TTC549 (cell line): ENCODE results near the gene GRIK1.

ENCODE experiments used
- FAIRE-seq: peaks from 2 replicates; lab custom pipeline; 2012; peaks lifted over from hg19 to GRCh38; lab: Jason Lieb, UNC

GRIK1 gene

DNA sequence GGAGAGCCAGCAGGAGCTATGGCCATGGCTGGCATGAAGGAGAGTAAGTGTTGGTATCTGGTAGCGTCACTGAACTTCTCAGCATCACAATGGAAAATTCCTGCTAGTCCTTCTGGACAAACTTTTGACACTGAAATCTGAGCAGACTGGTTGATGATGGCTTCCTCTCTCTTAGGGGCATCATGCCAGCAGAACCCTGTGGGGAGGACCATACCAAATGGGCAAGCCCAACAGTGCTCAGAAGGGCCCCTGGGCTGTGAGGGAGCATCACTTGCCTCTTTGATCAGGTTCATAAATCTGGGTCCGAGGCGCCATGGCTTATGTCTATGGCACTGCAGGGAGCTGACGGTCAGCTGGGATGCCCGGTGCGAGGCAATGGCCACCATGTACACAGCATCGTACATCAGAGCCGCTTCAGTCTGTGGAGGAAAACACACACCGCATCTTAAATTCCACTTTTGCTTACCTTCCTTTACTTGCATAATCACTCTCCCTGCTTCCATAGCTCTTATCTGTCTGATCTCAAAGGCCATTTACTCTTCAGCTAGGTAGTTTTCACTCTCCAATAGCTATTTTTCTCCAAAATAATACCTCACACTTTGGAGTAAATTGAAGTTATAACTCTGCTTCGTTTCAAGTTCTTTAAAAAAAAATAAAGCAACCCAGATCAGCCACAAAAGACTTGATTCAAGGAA lies 297.1 kb downstream of the GRIK1 start:
- FAIRE-seq: no peak

DNA sequence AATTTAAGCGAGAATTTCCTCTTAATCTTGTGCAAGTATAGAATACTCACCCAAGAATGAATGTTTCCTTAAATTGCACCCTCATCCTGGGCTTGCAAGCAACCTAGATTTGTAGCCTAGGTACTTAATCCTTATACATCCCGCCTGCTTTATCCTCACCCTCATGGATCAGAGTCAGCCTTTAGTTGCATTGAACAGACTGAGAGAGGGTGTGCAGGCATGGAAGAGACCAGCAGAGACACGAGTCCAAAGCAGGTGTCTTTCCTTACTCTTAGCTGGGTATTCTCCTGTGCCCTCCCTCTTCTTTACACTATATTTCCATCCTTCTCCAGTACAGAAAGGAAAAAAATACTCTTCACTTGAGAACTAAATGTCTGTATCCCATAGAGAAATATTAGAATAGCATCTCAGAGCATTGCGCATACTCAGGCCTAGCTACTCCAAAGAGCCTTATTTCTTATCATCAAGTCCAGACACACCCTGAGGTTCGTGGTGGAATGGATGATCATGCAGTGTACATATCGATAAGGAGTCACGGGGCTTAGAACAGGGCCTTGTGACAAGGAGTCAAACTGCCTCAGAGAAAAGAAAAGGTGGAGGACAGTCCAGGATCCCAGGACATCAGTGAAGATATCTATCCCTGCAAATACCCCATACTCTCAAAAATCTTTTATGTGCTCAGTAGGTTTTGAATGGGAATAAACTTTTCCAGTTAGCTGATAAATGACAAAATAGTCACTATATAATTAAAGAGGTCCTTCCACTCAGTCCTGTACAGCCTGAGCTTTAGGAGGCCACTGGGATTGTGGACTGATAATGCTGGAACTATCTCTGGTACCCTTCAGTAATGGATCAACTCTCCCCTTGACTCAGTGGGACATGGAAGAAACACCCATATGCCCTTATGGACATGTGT lies 297.9 kb downstream of the GRIK1 start:
- no peak for FAIRE-seq

DNA sequence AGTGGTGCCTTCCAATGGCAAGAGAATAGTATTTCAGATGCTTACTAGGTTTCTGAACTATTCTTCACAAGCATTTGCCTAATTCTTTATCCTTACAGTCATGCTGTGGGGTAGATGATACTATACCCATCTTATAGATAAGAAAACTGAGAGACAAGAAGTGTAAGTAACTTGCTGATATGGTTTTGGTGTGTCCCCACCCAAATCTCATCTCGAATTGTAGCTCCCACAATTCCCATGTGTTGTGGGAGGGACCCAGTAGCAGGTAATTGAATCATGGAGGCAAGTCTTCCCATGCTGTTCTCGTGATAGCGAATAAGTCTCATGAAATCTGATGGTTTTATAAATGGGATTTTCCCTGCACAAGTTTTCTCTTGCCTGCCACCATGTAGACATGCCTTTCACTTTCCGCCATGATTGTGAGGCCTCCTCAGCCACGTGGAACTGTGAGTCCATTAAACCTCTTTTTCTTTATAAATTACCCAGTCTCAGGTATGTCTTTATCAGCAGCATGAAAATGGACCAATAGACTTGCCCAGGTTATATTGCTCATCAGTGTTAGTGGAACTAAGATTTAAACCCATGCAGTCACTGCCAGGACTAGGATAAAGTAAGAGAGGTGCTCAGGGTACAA lies 298.7 kb downstream of the GRIK1 start:
- FAIRE-seq: no peak

DNA sequence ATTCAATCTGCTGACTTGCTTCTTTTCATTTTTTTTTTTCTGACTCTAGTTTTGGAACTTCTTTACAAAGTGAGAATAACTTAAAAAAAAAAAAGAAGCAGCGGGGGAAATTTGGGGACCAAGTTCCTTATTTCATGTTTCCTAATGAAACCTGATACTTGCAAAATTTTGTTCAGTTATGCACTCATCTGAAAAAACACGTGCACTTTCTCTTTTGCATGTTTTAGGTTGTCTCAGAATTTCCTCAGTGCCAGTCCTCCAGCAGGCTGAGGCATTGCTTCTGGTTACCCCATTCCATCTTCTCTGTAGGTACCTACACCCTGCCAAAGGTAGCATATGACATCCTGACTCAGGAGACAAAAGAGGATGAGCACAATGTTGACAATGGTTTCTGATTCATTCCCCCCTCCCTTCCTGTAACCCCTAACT lies 299.7 kb downstream of the GRIK1 start:
- no peak for FAIRE-seq

DNA sequence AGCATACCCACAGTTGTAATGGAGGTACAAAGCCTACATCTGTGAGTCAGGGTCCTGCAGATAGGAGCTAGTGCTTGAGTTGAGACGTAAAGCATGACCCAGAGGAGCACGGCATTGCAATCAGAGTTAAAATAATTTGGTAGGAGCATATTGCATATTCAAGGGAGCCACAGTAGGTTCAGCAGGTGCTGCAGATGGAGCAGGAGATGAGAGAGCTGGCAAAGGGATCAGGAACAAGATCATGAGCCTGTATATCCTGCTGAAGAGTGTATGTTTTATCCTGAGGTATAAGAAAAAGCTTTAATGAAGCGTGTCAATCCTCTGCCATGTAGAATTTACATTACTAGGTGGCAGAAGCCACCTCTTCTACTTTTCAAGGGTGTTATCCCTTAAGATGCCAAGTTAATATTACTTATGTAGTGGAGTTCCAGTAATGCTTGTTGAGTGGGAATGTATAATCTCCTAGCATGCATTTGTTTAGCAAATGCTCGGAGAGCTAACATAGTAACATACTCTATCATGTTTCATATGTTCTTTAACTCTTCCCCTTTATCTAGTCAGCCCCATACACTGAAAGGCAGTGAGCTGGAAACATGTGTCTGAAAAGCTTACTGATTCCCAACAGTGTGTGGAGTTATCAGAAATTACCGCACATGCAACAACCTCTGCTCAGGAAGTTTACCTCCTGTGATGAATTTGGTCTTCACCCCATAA lies 300.3 kb downstream of the GRIK1 start:
- no peak for FAIRE-seq

DNA sequence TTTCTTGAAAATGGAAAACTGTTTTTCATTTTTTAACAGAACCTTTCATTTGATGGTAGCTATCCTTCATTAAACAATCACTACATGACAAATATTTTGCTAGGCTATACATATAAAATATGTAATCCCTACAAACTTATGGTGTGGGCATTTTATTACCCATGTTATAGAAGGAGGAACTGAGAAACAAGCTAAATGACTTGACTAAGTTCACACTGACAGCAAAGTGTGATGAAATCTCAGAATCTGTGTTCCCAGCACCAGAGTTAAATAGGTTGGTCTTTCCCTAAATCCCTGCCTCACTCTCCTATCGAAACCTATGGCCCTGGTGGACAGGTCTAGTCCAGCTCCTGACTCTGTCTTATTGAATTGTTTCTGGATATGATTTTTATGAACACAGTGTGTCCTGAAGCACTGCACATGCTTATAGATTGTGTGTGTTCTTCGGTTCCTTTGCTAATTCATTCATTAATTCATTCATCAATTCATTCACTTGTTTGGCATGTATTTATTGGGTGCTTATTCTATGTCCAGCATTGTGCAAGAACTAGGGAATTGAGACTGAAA lies 301.0 kb downstream of the GRIK1 start:
- FAIRE-seq: no peak

DNA sequence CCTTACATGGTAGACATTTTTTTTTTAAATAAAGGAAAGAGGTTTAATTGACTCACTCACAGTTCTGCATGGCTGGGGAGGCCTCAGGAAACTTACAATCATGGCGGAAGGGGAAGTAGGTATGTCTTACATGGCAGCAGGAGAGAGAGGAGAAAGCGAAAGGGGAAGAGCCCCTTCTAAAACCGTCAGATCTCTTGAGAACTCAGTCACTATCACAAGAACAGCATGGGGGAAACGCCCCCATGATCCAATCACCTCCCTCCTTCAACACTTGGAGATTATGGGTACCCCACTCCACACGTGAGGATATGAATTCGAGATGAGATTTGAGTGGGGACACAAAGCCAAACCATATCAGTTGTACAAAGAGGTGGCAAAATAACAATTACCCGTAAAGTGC lies 301.7 kb downstream of the GRIK1 start:
- FAIRE-seq: no peak

DNA sequence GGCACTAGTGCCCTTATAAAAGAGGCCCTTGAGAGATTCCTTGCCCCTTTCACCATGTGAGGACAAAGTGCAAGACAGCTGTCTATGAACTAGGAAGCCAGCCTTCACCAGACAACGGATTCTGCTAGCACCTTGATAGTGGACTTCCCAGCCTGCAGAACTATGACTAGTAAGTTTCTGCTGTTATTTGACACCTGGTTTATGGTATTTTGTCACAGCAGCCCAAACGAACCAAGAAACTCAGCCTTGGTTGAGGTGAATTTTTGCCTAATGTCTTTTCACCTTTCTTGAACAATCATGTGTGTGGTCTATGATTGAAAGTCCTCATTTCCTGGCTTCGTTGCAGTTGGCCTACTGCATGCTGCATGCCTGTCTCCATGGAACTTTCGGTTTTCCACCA lies 302.2 kb downstream of the GRIK1 start:
- FAIRE-seq: no peak

DNA sequence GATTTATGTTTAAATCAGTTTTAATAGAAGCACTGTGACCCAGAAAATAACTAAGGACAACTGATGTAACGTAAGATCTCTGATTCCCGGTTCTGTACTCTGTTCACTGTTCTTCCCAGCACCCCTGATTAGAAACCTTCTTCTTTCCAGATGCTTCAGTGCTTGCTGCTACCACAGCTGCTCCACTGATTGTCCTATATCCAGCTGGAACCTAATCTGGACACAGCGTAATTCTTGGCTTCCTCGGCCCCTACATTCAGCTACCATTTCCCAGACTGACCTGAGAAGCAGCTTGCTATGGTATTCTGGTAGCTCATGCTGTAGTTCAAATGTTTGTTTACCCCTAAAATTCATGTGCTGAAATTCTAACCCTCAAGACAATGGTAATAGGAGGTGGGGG lies 302.7 kb downstream of the GRIK1 start:
- FAIRE-seq: no peak

DNA sequence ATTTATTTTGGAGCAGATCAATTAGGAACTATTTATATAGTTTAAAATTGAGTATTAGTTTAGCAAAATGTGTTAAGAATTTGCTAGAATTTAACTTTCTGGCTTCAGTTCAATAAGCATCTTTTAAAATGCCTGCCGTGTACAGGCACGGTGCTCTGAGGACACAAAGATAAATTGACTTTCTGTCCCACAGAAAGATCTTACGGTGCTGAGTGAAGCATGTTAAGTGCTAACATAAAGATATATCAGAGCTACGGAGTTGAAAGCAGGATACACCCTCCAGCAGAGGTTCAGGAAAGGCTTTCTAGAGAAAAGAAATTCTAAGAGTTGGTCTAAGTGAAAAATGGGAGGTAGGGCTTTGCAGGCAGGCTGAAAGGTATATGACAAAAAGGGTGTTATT lies 305.4 kb downstream of the GRIK1 start:
- no peak for FAIRE-seq

DNA sequence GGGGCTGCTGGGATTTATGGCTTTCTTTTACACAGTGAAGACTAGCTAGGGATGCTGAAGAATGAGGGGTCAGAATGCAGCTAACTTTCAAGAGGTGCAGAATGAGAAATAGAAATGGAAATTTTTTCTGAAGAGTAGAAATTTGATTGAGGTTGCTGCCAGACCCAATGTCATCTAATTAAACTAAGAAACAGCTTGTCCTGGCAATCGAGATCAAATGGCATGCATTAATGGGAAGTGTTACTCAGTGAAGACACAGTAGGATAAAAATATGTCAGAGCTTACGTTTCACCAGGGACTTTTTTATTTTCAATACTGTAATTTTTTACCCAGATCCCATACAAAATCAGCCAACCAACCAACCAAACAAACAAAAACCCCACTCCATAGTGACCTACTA lies 306.0 kb downstream of the GRIK1 start:
- FAIRE-seq: no peak

DNA sequence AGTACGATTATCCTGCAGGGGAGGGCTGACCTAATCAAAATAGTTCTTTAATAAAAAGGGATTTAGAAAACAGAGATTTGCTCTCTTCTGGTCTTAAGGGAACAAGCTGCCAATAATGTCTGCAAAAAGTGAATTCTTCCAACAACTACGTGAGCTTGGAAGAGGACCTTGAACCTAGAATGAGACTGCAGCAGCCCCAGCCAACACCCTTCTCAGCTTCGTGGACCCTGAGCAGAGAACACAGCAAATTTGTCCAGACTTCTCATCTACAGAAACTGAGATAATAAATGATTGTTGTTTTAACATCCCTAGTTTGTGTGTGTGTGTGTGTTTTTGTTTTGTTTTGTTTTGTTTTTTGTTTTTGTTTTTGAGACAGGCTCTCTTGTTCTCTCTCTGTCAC lies 309.4 kb downstream of the GRIK1 start:
- no peak for FAIRE-seq

DNA sequence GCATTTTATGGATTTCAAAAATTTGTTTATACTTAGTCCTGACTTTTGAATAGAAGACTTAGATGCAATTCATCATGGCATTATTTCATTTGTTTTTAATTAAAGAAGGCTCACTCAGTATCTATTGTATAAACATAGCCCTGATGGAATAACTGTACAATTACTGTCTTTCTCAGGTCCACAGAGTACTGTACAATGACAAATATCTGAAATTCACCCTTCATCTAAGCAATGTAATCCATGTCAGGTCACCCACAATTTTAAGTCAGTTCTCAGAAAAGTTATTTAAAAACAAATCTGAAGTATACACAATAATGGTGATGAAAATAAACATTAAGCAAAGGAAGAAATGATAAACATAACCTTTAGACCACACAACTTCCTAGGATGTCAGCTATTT lies 311.9 kb downstream of the GRIK1 start:
- FAIRE-seq: no peak

DNA sequence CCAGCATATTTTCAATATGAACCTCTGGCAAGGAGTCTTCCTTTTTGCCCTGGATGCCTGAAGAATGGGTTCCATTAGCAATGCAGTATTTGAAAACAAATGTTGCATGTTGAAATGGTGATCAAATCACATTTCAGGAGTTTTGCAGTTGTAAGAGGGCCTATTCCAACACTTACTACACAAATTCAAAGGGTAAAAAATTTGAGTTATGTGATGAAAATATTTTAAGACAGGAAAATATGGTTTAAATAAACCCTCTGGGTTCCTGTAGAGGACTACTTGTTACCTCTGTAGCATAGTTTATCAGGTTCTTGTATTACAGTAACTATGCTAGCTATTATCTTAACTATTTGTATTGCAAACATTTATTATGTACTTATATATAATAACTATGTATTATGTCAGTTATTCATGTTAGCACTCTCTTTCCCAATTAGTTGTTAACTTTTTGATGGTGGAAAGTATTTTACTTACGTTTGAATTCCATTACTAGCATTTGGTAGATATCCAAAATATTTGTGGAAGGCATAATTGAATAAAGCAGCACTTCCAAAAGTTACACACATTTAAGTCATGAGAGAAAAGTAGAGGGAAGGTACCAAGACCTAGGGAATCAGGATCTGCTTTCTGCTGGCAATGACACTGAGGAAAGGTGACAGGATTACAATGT lies 312.9 kb downstream of the GRIK1 start:
- no peak for FAIRE-seq

DNA sequence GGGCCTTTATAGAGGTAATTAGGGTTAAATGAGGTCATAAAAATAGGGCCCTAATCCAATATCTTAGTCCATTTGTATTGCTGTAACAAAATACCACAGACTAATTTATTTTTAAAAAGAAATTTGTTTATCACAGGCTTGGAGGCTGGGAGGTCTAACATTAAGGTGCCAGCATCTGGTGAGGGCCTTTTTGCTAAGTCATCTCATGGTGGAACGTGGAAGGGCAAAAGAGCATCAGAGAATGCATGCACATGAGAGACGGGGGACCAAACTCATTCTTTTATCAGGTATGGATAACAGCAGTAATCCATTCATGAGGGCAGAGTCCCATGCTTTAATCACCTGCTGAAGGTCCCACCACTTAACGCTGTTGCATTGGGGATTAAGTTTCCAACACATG lies 313.8 kb downstream of the GRIK1 start:
- no peak for FAIRE-seq

DNA sequence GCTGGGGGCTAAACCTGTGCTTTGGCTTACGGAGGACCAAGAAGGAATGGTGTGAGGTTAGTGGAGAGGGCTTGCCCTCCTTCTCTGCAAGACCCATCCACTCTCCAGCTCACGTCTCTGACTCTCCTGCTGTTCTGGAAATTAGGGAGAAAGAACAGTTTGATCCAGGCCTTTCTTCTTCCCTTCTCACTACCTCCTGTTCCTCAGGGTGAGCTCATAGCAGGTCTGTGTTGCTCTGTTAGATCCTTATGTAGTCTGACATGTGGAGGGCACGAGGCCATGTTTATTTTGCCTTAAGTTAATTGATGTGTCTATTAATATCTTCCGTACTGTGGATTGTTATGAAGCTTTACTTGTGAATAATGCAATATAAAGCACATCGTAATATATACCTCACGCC lies 315.0 kb downstream of the GRIK1 start:
- no peak for FAIRE-seq

DNA sequence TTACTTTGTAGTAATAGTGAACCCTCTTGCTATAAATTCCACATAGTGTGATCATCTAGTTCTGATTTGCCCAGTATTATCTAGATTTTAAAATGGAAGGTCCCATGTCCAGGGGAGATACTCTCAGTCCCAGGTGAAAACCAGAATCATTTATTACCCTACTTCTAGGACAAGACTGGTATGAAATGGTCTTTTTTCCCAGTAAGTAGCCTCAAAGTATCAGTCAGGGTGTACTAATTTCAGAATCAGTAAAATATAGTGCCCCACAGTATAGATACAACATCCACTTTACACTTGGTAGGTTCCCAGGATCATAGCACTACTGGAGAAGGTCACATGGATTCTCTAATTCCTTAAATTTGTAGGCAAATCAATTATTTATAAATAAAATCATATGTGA lies 318.3 kb downstream of the GRIK1 start:
- FAIRE-seq: no peak

DNA sequence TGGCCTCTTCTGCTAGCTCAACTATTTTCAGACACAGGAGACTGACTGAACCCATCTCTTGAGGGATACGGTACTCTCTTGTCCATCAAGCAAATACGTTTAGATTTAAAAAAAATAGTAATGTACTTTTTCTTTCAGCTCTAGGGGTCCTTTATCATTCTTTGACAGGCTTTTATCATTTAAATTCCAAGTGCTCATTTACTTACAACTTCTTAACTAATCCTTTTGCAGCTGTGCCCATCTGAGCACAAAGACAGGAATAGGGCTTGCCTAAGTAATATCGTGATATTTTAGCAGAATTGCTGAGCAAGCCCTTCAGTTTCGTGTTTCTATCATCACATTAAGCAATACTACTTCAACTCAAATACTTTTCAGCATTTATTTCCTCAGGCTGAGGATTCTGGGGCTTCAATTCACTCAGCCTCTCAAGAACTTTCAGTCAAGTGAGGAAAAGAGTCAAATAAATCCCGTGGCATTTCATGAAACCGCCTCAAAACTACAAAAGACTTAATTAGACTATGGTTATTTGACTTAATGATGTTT lies 323.5 kb downstream of the GRIK1 start:
- FAIRE-seq: no peak

DNA sequence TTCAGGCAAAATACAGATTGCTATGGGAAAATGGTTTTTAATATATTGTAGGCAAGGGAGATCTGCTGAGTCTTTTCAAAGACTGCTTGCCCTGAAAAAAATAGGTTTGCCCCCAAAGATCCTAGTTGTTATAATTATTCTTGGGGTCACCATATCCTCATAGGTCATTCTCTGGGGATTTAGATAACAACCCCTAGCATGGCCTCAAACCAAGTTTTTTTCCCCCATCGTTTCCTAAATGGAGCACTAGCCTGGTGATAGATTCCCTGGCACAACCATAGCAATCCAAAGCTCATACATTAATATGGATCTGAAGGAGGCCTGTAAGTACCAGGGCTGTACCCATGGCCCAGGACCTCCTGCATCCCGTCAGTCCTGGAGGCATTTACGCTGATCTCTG lies 325.9 kb downstream of the GRIK1 start:
- FAIRE-seq: no peak

DNA sequence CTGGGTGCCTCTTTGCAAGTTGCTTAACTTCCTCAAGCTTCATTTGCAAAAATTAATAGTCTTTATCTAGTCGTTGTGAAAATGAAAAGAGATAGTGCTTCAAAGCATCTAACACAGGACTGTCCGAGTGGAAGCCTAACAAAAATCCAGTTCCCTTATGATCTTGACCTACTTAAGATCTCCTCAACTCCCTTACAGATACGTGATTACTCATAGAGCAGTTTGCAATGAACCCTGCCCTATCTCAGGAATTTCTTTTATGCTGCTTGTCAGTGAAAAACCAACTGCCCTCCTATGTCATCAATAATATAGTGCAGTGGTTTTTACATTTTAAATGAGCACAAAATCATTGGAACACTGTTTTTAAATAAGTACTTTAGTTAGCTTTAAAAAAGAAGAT lies 326.8 kb downstream of the GRIK1 start:
- no peak for FAIRE-seq

DNA sequence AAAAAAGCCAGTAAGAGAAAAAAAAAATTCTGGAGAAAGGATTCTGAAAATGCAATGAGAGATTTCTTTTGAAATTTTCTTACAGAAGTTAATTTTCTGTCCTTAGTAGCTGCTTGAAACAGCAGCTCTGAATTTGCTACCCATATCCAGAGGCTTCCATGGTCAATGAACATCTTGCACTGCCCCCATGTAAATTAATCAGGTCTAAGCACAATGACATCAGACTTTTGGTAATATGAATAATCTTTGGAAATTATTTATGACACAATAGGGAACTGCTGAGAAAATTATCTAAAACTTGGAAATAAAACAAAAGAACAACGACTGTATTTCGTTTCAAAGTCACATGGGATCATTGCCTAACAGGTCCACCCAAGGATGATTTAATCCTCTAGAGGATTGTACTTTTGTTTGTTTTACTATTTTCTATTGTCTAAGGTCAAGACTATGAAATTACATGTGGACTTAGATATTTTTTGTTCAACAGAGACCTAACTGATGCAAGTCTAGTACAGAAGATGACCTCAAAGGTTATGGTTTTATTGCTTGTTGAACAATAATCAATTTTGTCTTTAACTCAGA lies 328.9 kb downstream of the GRIK1 start:
- no peak for FAIRE-seq
